DMS153 treated with DMSO at 0.1 percent for 48 hours (cell line): ENCODE data around the gene ITIH6.
"Not testable (repeated sequence)": the region's sequence is repeated elsewhere in the genome, so short reads cannot be mapped to it uniquely, and the experiment has no call there.

Source experiments
- DNase-seq: peaks from one replicate; lab custom pipeline; 2025; ENCODE audit not compliant: unreplicated experiment; lab: John Stamatoyannopoulos, UW

The ITIH6 gene

GRCh38 chrX:54807524-54808108, 9.6 kb upstream of the ITIH6 start, which contains the start of gene MAGED2:
Gene MAGED2, plus strand, starts transcription at chrX:54807745. Its CDS starts 1,587 bp downstream, at chrX:54809332.
- no peak for DNase-seq

DNA sequence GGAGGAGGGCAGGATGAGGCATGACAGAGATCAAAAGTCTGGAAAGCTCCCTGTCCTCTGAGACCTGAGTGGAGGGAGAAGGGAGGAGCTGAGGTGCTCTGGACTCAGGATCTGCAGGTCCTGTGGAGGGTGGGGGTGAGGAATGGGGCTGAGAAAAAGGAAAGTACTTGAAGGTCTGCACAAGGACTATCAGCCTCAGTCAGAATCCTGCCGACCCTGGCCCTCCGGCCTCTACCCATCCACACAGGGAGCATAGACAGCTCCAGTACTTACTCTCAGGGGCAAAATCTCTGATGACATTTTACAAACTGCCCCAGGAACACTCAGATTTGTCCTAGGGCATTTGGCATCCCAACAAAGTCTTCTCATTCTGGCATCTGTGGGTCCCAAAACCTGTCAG, 991 bp upstream of the ITIH6 start:
- no peak for DNase-seq

DNA sequence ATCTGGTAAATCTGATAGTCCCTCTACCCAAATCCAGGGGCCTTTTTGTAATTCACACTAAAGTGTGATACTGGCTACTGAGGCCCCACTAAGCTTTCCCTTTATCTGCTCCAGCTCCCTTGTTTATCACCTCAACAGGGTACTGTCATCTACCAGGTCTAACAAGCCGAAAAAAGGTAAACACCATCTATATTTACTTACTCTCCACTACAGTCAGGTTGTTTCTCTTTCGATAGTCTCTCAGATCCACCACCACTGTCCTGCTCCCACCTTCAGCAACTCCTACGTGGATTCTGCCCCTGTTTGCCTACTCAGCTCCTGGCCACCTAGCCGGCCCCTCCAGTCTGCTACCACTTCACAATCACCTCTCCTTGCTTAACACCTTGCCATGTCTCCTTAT, 3.3 kb downstream of the ITIH6 start:
- no peak for DNase-seq

DNA sequence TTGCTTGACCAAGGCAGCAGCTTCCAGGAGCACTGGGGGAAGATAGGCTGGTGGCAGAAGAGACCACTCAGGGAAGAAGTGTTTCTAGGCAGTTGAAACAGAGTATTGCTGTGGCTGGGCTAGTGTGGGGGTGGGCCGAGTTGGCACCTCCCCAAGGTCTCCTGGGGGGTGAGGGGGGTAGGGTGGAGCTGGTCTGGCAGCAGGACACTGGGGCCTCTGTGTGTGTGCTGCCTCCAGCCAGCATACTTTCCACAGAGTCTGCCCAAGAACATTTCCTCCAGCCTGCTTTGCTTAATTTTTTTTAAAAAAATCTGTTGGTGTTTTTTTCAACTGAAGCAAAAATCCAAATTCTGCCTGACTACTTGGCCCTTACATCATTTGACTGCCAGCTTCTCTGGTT, 4.0 kb downstream of the ITIH6 start:
- no peak for DNase-seq

- not testable (repeated sequence) for DNase-seq
Measured at GRCh38 chrX:54789405-54789804, 8.7 kb downstream of the ITIH6 start.

DNA sequence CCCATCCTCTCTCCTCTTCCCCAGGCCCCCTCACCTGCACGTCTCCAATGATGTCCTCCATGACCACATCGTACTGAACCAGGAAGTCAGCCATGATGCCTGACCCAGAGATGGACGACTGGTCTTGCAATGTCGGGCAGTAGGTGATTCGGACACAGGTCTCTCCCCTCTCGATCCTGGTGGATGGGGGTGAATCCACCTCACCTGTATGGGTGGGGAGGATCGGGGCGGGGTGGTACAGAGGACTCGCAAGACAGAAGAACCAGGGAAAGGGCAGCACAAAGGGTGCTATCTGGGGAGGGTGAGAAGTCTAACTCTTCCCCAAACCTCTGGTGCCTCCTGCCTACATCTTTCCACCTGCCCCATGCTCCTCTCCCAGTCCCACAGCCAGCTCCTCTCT, 9.6 kb downstream of the ITIH6 start:
- DNase-seq: no peak

DNA sequence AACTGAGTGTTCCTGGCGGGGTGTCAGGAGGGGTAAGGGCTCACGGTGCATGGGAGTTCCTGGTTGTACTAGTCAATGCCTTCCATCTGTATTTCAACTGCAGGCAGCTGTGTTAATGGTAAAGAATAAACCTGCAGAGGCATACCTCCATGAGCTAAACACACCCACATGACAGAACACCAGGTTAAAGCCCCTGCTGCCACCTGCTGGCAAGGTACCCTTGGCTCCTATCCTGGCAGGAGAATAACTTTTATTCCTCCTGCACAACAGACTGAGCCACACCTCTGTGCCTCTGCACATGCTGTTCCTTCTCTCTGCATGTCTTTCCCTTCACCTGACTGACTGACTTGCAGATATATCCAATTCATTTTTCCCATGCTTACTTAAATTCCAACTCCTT, 11.1 kb downstream of the ITIH6 start:
- no peak for DNase-seq

GRCh38 chrX:54785901-54786300, 12.2 kb downstream of the ITIH6 start:
- DNase-seq: no peak

DNA sequence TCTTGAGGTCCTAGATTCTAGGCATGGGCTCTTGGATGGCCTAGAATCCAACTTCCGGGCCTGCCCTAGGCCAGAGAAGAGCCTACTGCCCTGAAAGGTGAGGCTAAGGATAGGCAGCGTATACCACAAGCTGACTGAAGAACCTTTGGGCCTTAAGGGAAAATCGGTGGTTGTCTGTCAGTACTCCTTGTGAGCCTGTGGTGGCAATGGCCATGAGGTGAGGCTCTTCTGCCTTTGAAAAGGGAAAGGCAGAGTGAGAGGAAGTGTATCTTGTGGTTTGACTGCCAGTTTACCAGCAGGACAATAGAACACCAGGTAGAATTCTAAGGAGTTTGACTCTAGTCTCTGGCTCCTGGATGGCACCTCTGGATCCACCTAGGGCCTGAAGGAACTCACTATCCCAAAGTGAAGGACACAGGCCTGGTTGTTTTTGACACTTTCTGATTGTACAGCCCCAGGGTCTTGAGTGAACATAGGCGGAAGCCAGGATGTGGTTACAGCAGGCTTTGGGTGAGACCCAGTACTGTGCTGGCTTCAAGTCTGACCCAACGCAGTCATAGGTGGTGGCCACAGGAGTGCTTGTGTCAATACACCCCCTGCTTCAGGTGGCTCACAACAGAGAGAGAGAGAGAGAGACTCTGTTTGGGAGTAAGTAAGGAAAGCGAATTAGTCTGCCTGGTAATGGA, 20.9 kb downstream of the ITIH6 start:
- DNase-seq: no peak

- DNase-seq: no peak
Measured at GRCh38 chrX:54776061-54776460, 22.0 kb downstream of the ITIH6 start.

- DNase-seq: not testable (repeated sequence)
Measured at GRCh38 chrX:54774391-54775094, 23.5 kb downstream of the ITIH6 start.

DNA sequence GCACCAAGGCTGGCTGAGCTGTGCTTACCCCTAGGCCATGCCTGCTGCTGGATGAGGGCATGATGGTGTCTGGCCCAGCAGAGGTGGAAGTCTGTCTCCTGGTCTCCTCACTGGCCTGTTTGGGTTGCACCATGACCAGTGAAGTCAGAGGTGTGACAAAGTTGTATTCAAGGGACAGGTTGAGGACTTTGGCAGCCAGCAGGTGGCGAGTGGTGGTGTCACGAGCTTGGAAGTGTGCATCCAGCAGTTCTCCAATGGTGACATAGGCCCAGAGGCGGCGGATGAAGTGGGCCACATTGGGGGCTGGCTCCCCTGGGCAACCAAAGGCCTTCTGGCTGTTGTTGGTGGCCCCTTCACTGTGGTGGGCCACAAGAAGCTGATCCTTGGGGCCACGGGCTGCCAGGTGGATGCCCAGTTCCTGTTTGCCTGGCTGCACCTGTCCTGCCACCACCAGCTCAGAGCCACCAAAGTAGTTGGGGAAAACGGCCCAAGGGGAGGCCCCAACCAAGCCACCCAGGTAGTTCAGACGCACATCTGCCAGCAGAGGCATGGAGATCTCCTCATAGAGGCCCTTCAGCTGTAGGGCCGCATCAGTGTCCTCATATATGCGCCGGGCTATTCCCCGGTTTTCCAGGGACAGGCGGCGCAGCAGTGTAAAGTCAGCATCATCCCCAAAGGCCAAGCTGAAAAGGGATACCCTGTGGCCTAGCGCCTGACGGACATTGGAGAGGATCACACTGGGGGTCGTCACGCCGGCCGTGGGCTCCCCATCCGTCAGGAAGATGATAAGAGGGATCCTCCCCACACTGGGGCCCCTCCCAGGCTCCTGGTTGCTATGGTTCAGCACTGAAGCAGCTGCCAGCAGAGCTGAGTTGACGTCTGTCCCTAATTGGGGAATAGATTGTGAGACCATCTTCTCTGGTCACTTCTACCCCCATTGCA, 39.7 kb downstream of the ITIH6 start:
- no peak for DNase-seq

- DNase-seq: no peak
Measured at GRCh38 chrX:54754854-54755253, 43.2 kb downstream of the ITIH6 start.

GRCh38 chrX:54748626-54749025, 49.4 kb downstream of the ITIH6 start:
- DNase-seq: no peak

DNA sequence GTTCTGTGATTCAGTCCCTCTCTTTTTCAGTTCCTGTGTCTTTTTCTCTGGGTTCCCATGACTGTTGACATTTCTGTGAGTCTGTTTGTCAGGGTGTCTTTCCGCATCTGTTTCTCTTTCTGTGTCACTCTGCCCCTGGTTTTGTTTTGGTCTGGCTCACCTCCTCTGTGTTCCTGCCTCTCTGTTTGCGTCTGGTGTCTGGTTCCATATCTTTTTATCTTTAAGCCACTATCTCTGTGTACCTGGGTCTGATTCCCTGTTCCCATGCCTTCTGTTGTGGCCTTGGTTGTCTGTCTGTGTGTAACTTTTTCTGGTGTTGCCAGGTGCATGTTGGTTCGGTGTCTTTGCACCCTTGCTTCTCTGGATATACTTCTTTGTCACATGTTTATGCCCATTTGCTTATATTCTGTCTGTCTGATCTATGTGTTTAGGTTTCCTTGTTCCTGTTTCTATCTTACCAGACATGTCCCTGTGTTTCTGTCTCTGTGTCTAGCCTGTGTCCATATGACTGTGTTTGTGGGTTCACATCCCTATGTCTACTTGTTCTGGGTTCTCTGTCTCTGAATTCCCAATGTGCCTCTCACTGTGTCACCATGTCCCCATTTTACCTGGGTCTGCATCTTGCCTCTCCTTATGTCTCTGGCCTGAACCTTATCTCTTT, 50.2 kb downstream of the ITIH6 start:
- no peak for DNase-seq

DNA sequence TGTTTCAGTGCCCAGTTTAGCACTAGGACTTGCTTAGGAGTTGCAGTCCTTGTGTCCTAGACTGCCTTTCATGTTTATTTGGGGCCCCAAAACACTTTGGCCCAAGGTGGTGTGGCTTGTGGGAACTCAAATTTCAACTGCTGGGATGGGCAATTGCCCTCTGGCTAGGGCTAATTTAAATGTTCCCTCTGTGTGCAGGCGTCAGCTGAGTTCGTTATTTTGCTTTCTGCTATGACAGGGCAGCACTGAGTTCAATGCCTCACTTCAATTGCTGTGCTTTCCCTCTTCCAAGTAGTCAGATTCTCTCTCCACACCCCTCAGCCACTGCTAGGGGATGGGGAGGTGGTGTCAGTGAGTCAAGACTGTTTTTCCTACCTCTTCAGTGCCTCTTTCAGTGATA, 51.1 kb downstream of the ITIH6 start:
- DNase-seq: no peak

GRCh38 chrX:54745676-54746075, 52.4 kb downstream of the ITIH6 start:
- DNase-seq: no peak

GRCh38 chrX:54738567-54738966, 59.5 kb downstream of the ITIH6 start:
- not testable (repeated sequence) for DNase-seq

GRCh38 chrX:54736298-54736942, 61.6 kb downstream of the ITIH6 start:
- DNase-seq: not testable (repeated sequence)

GRCh38 chrX:54721424-54721823, 76.6 kb downstream of the ITIH6 start:
- no peak for DNase-seq
